GM18867 (cell line): ENCODE data around the gene ADK.

Experiments used
- ATAC-seq: cut with Tn5 transposase; IDR thresholded peaks from one replicate; pipeline ENCODE4 v1.9.1; 2021; ENCODE audit warnings: mild to moderate bottlenecking, moderate library complexity; ENCODE audit not compliant: unreplicated experiment

Gene ADK

GRCh38 chr10:74704629-74705357, 553.8 kb downstream of the ADK start:
- ATAC-seq: no peak

- ATAC-seq: no peak
These were observed 554.4 kb downstream of the ADK start for GRCh38 chr10:74705358-74705980.

- ATAC-seq: no peak
These were observed 555.9 kb downstream of the ADK start for GRCh38 chr10:74706966-74707365.

GRCh38 chr10:74708246-74708645, 557.2 kb downstream of the ADK start:
- ATAC-seq: no peak

- no peak for ATAC-seq
These were observed 567.2 kb downstream of the ADK start for GRCh38 chr10:74718208-74718607.

- no peak for ATAC-seq
These were observed 577.2 kb downstream of the ADK start for GRCh38 chr10:74728225-74728624.

GRCh38 chr10:74730246-74730645, 579.2 kb downstream of the ADK start:
- ATAC-seq: no peak

- ATAC-seq: no peak
These were observed 582.6 kb downstream of the ADK start for GRCh38 chr10:74733612-74734011.

- no peak for ATAC-seq
These were observed 585.0 kb downstream of the ADK start for GRCh38 chr10:74736029-74736428.

- ATAC-seq: no peak
These were observed 587.0 kb downstream of the ADK start for GRCh38 chr10:74738052-74738451.

GRCh38 chr10:74738542-74738941, 587.5 kb downstream of the ADK start:
- ATAC-seq: no peak

- ATAC-seq: peak; percentile 79
These were observed 588.1 kb downstream of the ADK start for GRCh38 chr10:74738985-74739567.

GRCh38 chr10:74743401-74743800, 592.4 kb downstream of the ADK start:
- ATAC-seq: no peak

- no peak for ATAC-seq
These were observed 594.4 kb downstream of the ADK start for GRCh38 chr10:74745449-74745848.

GRCh38 chr10:74746813-74747212, 595.8 kb downstream of the ADK start:
- ATAC-seq: no peak

- ATAC-seq: no peak
These were observed 597.5 kb downstream of the ADK start for GRCh38 chr10:74748468-74749031.

- peak; percentile 50 for ATAC-seq
These were observed 599.8 kb downstream of the ADK start for GRCh38 chr10:74750848-74751274.

GRCh38 chr10:74752371-74753040, 601.5 kb downstream of the ADK start:
- ATAC-seq: no peak

- ATAC-seq: no peak
These were observed 602.6 kb downstream of the ADK start for GRCh38 chr10:74753442-74754211.

- ATAC-seq: no peak
These were observed 603.4 kb downstream of the ADK start for GRCh38 chr10:74754381-74754821.

- ATAC-seq: no peak
These were observed 604.3 kb downstream of the ADK start for GRCh38 chr10:74755273-74755672.
